ENCODE measurements around the gene ATAD1.
"Not testable (repeated sequence)": the region's sequence is repeated elsewhere in the genome, so short reads cannot be mapped to it uniquely, and the experiment has no call there.

Gene ATAD1

DNA sequence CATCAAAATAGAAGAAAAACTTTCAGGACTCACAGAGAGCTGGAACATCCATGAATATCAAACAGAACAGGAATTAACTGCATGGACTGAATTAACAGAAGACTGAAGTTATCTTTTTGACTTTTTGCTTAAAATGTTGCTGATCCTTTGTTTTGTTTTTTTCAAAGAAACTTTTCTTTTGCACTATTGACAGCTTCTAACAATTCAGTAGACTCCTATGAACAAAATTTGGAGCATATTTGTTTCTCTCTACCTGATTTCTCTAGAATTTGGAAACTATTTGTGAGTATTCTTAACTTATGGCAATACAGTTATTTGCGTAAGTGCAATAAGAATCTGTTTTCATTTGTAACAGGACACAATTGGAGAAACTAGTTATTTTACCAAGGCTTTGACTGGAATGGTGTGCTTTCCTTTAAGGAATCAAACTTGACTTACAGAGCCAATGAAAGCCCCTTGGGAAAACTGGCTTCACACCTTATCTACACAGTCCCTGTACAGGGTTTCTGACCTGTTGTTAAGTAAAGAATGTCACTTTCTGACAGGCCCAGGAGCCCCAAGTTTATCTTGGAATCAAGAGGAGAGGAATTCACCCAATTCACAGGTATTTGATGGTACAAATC is 16.1 kb downstream of the ATAD1 start:
- not testable (repeated sequence) for DNase-seq

DNA sequence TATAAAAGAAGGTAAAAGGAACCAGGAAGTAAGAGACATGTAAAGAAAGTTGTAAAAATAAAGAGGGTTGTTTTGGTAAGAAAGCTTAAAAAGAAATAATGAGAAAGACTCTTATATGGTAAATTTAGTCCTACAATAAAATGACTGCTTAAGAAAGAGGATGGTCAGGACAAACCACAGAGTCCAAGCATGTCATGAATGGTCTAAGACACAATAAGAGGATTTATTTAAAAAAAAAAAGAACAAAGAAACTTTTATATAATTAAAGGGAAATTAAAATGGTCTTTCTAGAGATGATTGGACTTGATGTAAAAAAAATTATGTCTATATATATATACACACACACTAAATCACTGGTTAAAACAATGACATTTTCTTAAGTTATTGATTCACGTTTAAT is 18.2 kb downstream of the ATAD1 start:
- no peak for DNase-seq

DNA sequence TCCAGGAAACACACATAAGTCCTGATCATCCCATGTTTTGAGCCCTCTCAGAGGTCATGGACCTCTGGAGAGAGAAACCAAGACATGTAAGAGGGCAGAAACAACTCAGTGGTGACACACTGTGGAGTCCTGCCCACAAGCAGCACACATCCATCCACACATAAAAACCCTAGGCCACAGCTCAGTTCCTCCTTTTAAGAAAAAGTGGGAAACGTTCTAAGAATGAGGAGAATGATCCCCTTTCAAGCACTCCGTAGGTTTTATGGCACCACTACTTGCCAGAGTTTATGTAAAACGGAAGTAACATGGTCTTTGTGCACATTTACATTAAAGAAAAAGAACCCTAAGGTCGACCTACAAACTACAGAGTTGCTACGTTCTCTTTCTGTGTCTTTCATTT is 19.9 kb downstream of the ATAD1 start:
- DNase-seq: no peak

DNA sequence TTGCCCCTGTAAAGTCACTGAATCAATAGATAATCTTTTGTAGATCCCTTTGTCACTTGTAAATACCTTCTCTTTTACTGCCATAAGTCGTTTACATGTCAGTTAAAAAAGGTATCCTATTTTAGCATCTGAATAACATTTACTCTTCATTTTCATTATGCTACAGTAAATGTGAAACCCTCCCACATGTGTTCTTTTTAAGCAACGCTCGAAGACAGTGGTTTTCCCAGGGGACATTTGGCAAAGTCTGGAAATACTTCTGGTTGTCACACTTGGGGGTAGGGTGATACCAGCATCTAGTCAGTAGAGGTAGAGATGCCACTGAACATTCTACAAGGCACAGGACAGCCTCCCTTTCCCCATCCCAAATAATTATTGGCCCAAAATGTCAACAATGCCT is 23.7 kb downstream of the ATAD1 start:
- no peak for DNase-seq

GRCh38 chr10:87790185-87790584 is 27.8 kb downstream of the ATAD1 start:
- DNase-seq: no peak

DNA sequence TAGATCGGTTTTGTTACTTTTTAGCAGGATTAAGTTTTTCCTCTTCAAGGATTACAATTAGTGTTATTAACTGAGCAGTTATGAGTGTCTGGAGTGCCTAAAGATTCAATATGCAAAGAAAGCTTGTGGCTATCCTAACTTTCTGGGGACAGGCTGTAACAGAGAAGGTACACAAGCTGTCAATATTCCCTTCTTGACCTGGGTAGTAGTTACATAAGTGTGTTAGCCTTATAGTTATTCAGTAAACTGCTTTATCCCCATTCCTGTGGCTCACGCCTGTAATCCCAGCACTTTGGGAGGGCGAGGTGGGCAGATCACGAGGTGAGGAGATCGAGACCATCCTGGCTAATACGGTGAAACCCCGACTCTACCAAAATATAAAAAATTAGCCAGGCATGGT is 31.6 kb downstream of the ATAD1 start:
- no peak for DNase-seq

- no peak for DNase-seq
These were observed 35.3 kb downstream of the ATAD1 start for GRCh38 chr10:87782721-87783120.

GRCh38 chr10:87781545-87781944 is 36.5 kb downstream of the ATAD1 start:
- DNase-seq: no peak

GRCh38 chr10:87776328-87776727 is 41.7 kb downstream of the ATAD1 start:
- DNase-seq: no peak

DNA sequence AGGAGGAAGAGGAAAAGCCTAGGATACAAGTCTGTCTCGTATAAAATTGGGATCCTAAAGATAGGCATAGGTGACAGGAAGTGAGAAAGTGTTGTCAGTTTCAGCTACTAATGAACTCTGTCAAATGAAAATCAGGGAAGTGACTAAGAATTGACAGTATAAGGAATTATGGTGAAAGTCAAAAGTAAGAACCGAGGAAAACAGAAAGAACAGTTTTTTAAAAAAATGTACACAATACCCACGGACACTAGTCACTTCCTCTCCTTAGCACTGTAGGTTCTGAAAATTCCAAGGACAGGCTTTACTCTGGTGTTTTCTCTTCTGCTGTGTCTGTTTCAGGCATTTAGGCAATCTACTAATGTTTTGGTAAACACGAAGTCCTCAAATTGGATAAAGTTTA is 42.3 kb downstream of the ATAD1 start:
- DNase-seq: no peak

GRCh38 chr10:87771871-87772500 is 46.0 kb downstream of the ATAD1 start:
- DNase-seq: no peak

GRCh38 chr10:87767253-87767652 is 50.8 kb downstream of the ATAD1 start:
- no peak for DNase-seq

DNA sequence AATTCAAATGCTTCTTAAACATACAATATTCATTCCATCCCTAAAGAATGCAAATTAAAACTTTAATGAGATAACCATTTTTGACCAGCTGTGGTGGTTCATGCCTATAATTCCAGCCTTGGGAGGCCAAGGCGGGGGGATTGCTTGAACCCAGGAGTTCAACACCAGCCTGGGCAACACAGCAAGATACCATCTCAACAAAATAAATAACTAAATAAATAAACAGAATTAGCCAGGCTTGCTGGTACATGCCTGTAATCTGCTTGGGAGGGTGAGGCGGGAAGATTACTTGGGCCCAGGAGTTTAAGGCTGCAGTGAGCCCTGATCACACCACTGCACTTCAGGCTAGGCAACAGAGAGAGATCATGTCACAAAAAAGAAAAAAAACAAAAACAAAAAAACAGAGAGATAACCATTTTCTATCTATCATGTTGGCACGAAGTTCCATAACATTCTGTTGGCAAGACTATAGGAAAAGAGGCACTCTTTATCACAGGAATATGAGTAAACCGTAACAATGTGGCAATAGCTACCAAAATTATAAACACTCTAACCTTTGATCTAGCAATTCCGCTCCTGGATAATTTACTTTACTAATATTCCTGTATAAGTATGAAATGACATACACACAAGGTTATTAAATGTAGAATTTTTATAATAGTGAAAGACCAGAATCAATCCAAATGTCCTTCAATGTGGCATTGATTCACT is 52.2 kb downstream of the ATAD1 start:
- no peak for DNase-seq

DNA sequence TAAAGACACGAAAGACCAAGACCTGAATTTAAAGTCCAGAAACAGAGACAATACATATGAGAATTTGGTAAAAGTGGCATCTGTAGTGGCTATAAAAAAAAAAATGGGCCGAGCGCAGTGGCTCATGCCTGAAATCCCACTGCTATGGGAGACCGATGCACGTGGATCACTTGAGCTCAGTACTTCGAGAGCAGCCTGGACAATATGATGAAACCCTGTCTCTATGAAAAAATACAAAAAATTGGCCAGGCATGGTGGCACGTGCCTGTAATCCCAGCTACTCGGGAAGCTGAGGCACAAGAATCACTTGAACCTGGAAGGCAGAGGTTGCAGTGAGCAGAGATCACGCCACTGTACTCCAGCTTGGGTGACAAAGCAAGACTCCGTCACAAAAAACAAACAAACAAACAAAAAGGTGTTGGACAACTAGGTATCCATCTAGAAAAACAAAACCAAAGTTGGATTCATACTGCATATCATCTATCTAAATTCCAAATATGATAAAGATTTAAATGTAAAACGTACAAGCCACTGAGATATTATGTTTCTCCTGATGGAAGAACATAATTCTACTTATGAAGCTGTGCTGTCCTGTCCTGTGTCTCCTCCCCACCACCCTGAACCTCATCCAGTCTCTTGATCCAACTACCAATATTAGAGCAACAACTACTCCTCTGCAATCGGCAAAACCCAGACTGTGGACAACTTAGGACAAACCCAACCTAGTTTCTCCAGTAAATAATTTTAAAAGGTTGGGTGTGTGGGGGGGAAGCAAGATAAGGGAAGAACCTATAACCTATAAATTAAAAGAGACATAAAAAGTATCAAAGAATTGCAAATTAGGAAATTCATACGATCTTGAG is 53.7 kb downstream of the ATAD1 start:
- DNase-seq: no peak

DNA sequence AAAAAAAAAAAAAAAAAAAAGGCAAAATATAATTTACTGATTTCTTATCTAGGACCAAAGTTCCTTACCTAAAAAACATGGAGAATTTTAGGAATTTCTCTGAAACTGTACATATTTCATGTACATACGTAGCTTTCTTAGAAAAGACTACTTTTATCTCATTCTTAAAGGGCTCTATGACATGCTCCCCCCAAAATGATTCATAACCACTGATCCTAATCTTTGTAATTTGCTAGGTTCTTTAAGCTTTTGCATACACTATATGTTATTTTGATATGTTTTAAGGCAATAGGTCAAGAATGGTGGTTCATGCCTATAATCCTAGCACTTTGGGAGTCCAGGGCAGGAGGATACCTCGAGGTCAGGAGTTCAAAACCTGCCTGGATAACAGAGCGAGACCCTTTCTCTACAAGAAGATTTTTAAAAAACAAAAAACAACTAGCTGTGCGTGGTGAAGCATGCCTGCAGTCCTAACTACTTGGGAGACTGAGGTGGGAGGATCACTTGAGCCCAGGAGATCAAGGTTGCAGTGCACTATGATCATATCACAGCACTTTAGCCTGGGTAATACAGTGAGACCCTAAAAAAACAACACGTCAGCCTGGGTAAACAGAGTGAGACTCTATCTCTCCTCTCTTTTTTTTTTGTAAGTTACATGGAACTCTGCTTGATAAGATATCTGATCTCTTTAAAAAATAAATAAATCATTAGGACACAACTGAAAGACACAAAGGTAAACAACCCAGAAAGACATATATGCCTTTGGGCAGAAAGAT is 54.8 kb downstream of the ATAD1 start:
- no peak for DNase-seq

DNA sequence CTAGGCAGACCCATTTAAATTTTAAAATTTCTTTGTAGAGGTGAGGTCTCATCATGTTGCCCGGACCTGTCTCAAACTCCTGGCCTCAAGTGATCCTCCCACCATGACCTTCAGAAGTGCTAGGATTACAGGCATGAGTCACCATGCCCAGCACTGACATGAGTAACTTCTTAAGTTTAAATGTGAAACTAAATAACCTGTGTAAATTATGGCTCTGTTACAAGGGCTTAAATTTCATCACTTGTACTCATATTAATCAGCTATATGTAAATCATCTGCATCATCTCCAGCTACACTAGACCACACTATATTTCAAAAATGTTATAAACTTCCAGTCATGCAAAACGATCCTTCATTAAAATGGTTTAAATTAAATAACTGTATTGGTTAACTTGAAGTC is 56.1 kb downstream of the ATAD1 start:
- no peak for DNase-seq

GRCh38 chr10:87761153-87761552 is 56.9 kb downstream of the ATAD1 start:
- DNase-seq: no peak

GRCh38 chr10:87760195-87760905 is 57.7 kb downstream of the ATAD1 start:
- no peak for DNase-seq

DNA sequence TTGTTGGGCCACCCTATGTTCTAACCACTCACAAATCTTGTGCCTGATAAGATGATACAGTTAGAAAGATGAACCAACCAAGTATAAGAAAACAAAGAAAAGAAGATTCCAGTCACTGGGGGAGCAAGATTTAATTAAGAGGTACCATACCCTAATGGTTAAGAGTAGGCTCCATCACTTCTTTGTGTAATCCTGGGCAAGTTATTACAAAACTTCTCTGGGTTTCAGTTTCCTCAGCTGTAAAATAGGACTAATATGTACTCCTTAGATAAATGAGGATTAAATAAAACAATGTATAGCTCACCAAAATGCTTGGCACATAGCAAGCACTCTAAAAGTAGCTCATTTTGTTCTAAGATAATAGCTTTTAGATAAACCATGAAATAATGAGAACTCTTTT is 58.5 kb downstream of the ATAD1 start:
- DNase-seq: no peak

- DNase-seq: no peak
These were observed 60.3 kb downstream of the ATAD1 start for GRCh38 chr10:87757685-87758084.

DNA sequence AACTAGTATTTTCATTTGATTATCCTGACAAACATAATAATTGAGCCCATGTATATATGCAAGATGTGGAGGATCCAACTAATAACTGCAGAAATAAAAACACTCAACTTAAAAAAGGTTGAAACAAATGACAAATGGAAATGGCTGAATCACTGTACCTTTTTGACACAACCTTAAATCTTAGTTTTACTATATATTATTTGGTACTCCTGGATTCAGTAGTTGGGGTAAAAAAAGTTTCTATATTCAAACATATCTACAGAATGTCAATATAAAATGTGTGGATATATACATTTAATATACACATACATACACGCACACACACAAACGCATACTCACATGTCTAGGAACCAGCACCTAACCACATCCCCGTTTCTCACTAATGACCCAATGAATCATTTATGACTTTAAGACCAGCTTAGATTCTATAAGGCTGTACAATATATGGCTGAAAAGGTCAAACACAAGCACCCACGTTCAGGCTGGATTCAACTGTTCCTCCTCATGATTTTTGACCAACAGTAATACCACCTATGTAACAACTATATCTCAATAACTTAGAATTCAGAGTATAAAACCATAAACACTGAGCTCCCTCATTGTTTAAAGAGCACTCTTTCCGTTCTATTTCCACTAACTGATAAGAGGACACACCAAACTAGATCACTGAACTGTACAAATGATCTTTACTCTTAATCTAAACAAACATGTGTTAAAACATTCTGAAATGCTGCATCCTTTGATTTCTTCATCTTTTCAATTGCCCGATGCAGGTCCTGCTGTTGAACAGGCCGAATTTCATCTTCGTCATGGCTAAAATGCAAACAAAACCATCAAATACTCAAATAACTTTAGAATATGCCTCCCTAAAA is 63.8 kb downstream of the ATAD1 start:
- no peak for DNase-seq
